Measurements from ENCODE around the gene SORCS2. TPM values are rescaled to one million over a fixed set of nuclear protein-coding genes. Genes with fewer than 3 reads are reported as not detected.

SORCS2 gene
- total RNA-seq, 3 donors from 2014 or later: 0.66 to 1.3 (median 0.80) TPM

DNA sequence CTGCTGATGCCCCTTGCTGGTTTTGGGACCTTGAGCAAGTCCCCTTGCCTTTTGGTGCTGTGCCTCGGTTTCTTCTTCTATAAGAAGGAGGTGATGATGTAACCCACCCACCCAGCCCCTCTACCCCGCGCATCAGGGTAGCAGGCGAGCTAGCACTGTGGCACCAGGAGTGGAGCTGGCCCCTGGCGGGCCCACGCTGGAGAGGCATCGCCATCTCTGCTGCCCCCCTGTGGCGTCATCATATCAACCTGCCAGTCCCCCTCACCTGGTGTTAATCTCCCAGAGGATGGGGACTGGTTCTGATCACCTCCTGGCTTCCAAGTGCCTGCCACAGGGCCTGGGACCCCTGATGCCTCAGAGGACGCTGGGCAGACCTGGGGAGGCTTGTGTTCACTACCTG, 6.3 kb upstream of the SORCS2 start:
- peak in 1 of 2 donors; percentile 36 for DNase-seq (ENCODE audit: low spot score in 2 of 2)
- Histone ChIP-seq H3K4me3 (no peak overlapping the region), H3K4me1 (no peaks in the 10 kb centered on the region), H3K27me3 (peaks cover 0 to 31% of the 10 kb centered on the region in 2 donors), H3K36me3 (no peaks in the 10 kb centered on the region), H3K27ac (no peak overlapping the region), H3K9me3 (no peaks in the 10 kb centered on the region)
- TF ChIP-seq, protein P1, sequence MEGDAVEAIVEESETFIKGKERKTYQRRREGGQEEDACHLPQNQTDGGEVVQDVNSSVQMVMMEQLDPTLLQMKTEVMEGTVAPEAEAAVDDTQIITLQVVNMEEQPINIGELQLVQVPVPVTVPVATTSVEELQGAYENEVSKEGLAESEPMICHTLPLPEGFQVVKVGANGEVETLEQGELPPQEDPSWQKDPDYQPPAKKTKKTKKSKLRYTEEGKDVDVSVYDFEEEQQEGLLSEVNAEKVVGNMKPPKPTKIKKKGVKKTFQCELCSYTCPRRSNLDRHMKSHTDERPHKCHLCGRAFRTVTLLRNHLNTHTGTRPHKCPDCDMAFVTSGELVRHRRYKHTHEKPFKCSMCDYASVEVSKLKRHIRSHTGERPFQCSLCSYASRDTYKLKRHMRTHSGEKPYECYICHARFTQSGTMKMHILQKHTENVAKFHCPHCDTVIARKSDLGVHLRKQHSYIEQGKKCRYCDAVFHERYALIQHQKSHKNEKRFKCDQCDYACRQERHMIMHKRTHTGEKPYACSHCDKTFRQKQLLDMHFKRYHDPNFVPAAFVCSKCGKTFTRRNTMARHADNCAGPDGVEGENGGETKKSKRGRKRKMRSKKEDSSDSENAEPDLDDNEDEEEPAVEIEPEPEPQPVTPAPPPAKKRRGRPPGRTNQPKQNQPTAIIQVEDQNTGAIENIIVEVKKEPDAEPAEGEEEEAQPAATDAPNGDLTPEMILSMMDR (IDR thresholded peaks at IDR 0.05): no peak
- no peak for TF ChIP-seq POLR2A (IDR thresholded peaks at IDR 0.05)
- no peak for TF ChIP-seq POLR2AphosphoS5 (IDR thresholded peaks at IDR 0.05)
- intact Hi-C loops (cut with DNase I; ENCODE audit: low total_unique reads): loop anchor here (2.0 kb wide), 1 partner anchor 39 kb away; no protein-coding TSS in a partner anchor

DNA sequence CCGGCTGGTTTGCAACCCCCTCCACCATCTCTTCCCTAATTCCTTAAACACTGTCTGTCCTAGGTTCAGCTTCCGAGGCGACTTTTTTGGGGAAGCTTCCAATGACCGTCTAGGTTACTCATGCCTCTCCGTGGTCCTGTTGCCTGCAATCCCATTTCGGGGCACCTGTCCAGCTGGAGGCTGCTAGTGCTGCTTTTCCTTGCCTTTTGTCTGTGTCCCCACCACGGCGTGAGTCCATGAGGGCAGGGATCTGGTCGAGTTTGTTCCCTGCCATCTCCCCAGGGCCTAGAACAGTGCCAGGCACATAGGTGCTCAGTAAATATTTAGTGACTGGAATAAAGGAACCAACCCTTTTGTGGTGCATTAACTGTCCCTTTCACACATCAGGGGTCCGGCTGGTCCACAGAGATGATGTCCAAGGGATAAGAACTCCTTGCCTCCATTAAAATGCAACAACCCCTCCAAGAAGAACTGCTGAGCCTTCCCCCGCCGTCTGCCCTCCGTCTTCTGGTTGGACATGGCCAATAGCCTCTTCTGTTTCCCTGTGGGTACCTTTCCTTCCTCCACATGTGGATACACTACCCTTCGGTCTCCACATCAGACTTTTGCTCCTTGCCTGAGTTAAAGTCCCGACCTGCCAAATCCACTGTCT, 5.7 kb upstream of the SORCS2 start:
- H3K27me3 ChIP-seq: peaks cover 0 to 37% of the 10 kb centered on the region in 2 donors
- TF ChIP-seq POLR2A (IDR thresholded peaks at IDR 0.05): no peak
- TF ChIP-seq POLR2AphosphoS5 (IDR thresholded peaks at IDR 0.05): no peak
- TF ChIP-seq, protein P1 (IDR thresholded peaks at IDR 0.05): no peak
- DNase-seq (ENCODE audit: low spot score in 2 of 2): peak in 1 of 2 donors; percentile 35

DNA sequence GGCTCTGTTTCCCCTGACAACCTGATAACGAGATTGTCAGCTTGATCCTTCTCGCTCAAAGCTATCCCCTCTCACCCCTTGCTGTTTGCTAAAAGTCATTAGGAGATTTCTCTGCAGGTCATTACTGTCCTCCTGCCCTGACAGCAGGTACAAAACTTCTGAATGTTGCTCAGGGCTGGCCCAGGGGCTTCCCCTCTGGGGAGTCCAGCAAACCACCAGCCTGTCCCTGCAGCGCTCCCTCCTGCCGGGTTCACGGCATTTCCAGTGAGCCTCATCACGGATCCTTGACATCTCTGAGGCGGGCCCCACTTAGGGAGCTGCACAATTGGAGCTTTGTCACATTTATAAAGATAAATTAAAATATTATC, 5.2 kb upstream of the SORCS2 start:
- intact Hi-C loops (cut with DNase I; ENCODE audit: low total_unique reads): loop anchor here (2.0 kb wide), 1 partner anchor 38 kb away; no protein-coding TSS in a partner anchor
- no peaks in the 10 kb centered on the region for H3K9me3 ChIP-seq
- H3K36me3 ChIP-seq: no peaks in the 10 kb centered on the region
- H3K27ac ChIP-seq: no peak overlapping the region
- peaks cover 0 to 38% of the 10 kb centered on the region in 2 donors for H3K27me3 ChIP-seq
- no peaks in the 10 kb centered on the region for H3K4me1 ChIP-seq
- no peak overlapping the region for H3K4me3 ChIP-seq
- peak in 1 of 2 donors; percentile 38 for DNase-seq (ENCODE audit: low spot score in 2 of 2)
- TF ChIP-seq, protein P1 (IDR thresholded peaks at IDR 0.05): no peak
- TF ChIP-seq POLR2A (IDR thresholded peaks at IDR 0.05) (no peak), POLR2AphosphoS5 (IDR thresholded peaks at IDR 0.05) (no peak)

More for the DNA sequence above, 5.7 kb upstream of the SORCS2 start:
- Histone ChIP-seq H3K27ac (no peak overlapping the region), H3K4me3 (no peak overlapping the region), H3K9me3 (no peaks in the 10 kb centered on the region), H3K4me1 (no peaks in the 10 kb centered on the region), H3K36me3 (no peaks in the 10 kb centered on the region)
- intact Hi-C loops (cut with DNase I; ENCODE audit: low total_unique reads): loop anchor here (2.0 kb wide), 1 partner anchor 38 kb away; no protein-coding TSS in a partner anchor

DNA sequence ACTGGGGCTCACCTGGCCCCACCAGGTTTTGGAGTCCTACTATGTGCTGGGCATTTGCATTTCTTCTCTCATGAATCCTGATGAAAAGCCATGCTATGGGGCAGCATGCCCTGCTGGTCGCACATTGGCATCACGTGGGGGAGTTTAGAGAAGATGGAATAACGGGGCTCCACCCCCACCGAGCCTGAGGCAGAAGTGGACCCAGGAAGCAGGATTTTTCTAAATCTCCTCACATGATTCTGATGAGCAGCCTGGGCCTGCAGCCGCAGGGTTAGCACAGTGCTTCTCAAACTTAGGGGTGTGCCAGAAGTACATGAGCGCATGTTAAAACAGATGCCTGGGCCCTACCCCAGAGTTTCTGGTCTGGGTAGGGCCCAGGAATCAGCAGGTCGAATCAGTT, 4.6 kb upstream of the SORCS2 start:
- H3K36me3 ChIP-seq: no peaks in the 10 kb centered on the region
- H3K4me3 ChIP-seq: no peak overlapping the region
- TF ChIP-seq POLR2A (IDR thresholded peaks at IDR 0.05) (no peak), POLR2AphosphoS5 (IDR thresholded peaks at IDR 0.05) (no peak)
- TF ChIP-seq, protein P1 (IDR thresholded peaks at IDR 0.05): no peak
- H3K9me3 ChIP-seq: no peaks in the 10 kb centered on the region
- no peak overlapping the region for H3K27ac ChIP-seq
- peaks cover 0 to under 1% of the 10 kb centered on the region in 2 donors for H3K4me1 ChIP-seq
- peaks cover 0 to 38% of the 10 kb centered on the region in 2 donors for H3K27me3 ChIP-seq
- intact Hi-C loops (cut with DNase I; ENCODE audit: low total_unique reads): loop anchor here (2.0 kb wide), 1 partner anchor 37 kb away; no protein-coding TSS in a partner anchor
- peak in 1 of 2 donors; percentile 28 for DNase-seq (ENCODE audit: low spot score in 2 of 2)

DNA sequence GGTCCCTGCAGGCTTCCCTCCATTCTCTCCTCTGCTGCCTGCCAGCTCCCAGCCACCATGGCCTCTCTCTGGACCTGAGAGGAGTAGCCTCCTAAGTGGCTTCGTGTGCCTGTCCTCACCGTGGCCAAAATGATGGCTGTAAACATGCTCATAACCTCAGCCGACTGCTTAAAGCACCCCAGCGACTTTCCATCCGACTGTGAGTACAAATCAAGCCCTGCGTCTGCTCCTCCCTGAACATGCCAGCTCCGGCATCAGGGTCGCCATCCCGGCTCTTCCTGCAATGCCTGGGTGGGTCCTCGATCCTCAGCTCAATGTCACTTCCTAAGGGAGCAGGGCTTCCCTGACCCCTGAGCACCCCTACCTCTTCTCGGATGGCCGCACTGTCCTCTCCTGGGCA, 3.3 kb upstream of the SORCS2 start:
- peak in 1 of 2 donors; percentile 17 for DNase-seq (ENCODE audit: low spot score in 2 of 2)
- intact Hi-C loops (cut with DNase I; ENCODE audit: low total_unique reads): no loop called here
- H3K27ac ChIP-seq: no peak overlapping the region
- no peaks in the 10 kb centered on the region for H3K36me3 ChIP-seq
- TF ChIP-seq, protein P1 (IDR thresholded peaks at IDR 0.05): no peak
- TF ChIP-seq POLR2AphosphoS5 (IDR thresholded peaks at IDR 0.05): no peak
- no peak for TF ChIP-seq POLR2A (IDR thresholded peaks at IDR 0.05)
- H3K27me3 ChIP-seq: peaks cover 0 to 51% of the 10 kb centered on the region in 2 donors
- peaks cover 6 to 9% of the 10 kb centered on the region in 2 donors for H3K4me1 ChIP-seq
- no peaks in the 10 kb centered on the region for H3K9me3 ChIP-seq
- no peak overlapping the region for H3K4me3 ChIP-seq

Measured in breast epithelium (tissue), 4 donors.